Gastrocnemius medialis (tissue), 4 donors: ENCODE measurements around the gene MTM1.

Experiments
- CTCF ChIP-seq, 5 experiments: fragments of 450-650 bp in 3 of 5; fragments of 200-600 bp in 2 of 5; sonication (generic) in 2 of 5; IDR thresholded peaks in 4 of 5; conservative IDR thresholded peaks in 1 of 5; 1 replicate in 4 of 5; 2 replicates in 1 of 5; pipeline ENCODE4 v1.5.1; 2016 to 2019; ENCODE audit warnings: antibody characterized with exemption in 5 of 5, mild to moderate bottlenecking in 3 of 5, moderate library complexity in 3 of 5
- POLR2A ChIP-seq, 2 donors: fragments of 450-650 bp; IDR thresholded peaks; one replicate each; pipeline ENCODE4 v1.6.1; 2017; ENCODE audit warnings: antibody characterized with exemption in 2 of 2, mild to moderate bottlenecking in 2 of 2, moderate library complexity in 2 of 2

GRCh38 chrX:150581093-150581775, 12.8 kb downstream of the MTM1 start:
- TF ChIP-seq CTCF (IDR thresholded peaks at IDR 0.05 in 4 of 5, conservative IDR thresholded peaks at IDR 0.05 in 1 of 5) (no peak), POLR2A (IDR thresholded peaks at IDR 0.05) (no peak)
